ENCODE data around the gene GBGT1. TPM values are rescaled to one million over a fixed set of nuclear protein-coding genes. Genes with fewer than 3 reads are reported as not detected.

The GBGT1 gene
- polyA plus RNA-seq, 4 donors: 1.8 to 3.3 (median 2.4) TPM

- no peak for DNase-seq (ENCODE audit: low read depth in 4 of 4, low spot score in 3 of 4)
These were observed 46.2 kb downstream of the GBGT1 start for GRCh38 chr9:133117271-133118178.

- DNase-seq (ENCODE audit: low read depth in 4 of 4, low spot score in 3 of 4): no peak
These were observed 47.1 kb downstream of the GBGT1 start for GRCh38 chr9:133116346-133117231.

GRCh38 chr9:133115604-133116345 is 47.9 kb downstream of the GBGT1 start:
- DNase-seq (ENCODE audit: low read depth in 4 of 4, low spot score in 3 of 4): no peak

- DNase-seq (ENCODE audit: low read depth in 4 of 4, low spot score in 3 of 4): no peak
These were observed 48.7 kb downstream of the GBGT1 start for GRCh38 chr9:133114886-133115603.

- no peak for DNase-seq (ENCODE audit: low read depth in 4 of 4, low spot score in 3 of 4)
These were observed 49.5 kb downstream of the GBGT1 start for GRCh38 chr9:133113949-133114885.

- no peak for DNase-seq (ENCODE audit: low read depth in 4 of 4, low spot score in 3 of 4)
These were observed 50.4 kb downstream of the GBGT1 start for GRCh38 chr9:133113163-133113948.

GRCh38 chr9:133112663-133113026 is 51.1 kb downstream of the GBGT1 start:
- DNase-seq (ENCODE audit: low read depth in 4 of 4, low spot score in 3 of 4): no peak

- no peak for DNase-seq (ENCODE audit: low read depth in 4 of 4, low spot score in 3 of 4)
These were observed 51.7 kb downstream of the GBGT1 start for GRCh38 chr9:133111808-133112662.

GRCh38 chr9:133109931-133110650 is 53.6 kb downstream of the GBGT1 start:
- DNase-seq (ENCODE audit: low read depth in 4 of 4, low spot score in 3 of 4): no peak

- DNase-seq (ENCODE audit: low read depth in 4 of 4, low spot score in 3 of 4): no peak
These were observed 54.7 kb downstream of the GBGT1 start for GRCh38 chr9:133108794-133109641.

- no peak for DNase-seq (ENCODE audit: low read depth in 4 of 4, low spot score in 3 of 4)
These were observed 55.5 kb downstream of the GBGT1 start for GRCh38 chr9:133107961-133108793.

GRCh38 chr9:133107245-133107722 is 56.4 kb downstream of the GBGT1 start:
- DNase-seq (ENCODE audit: low read depth in 4 of 4, low spot score in 3 of 4): no peak

GRCh38 chr9:133106511-133107244 is 57.0 kb downstream of the GBGT1 start:
- DNase-seq (ENCODE audit: low read depth in 4 of 4, low spot score in 3 of 4): no peak

GRCh38 chr9:133105461-133105770 is 58.3 kb downstream of the GBGT1 start:
- no peak for DNase-seq (ENCODE audit: low read depth in 4 of 4, low spot score in 3 of 4)

All from right renal pelvis (tissue), 4 donors.